ENCODE measurements around the gene CYP4A22.

DNA sequence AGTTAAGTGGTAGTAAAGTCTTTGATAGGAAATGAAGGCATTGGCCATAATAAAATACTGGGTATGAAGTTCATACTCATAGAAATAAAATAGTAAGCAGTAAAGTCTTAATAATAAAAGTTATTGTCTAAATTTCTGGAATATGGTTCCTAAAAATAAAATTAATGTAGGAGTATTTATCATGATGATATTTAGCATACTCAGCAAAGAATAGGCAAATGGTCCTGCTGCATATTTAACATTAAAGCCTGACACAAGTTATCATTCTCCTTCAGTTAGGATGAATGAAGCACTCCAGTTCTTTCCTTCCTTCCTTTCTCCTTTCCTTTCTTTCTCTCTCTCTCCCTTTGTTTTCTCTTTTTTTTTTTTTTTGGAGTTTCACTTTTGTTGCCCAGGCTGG, 27.3 kb downstream of the CYP4A22 start:
- TF ChIP-seq CTCF (tag by site-specific recombination; IDR thresholded peaks at IDR 0.05): no peak
- no peak for TF ChIP-seq REST (tag by site-specific recombination; IDR thresholded peaks at IDR 0.05)
- TF ChIP-seq ZNF558 (tag by site-specific recombination; IDR thresholded peaks at IDR 0.05): no peak
- no peak for TF ChIP-seq ZFP37 (tag by site-specific recombination; IDR thresholded peaks at IDR 0.05)
- TF ChIP-seq ZNF274 (IDR thresholded peaks at IDR 0.05; ENCODE audit: low read length): no peak
- no peak for TF ChIP-seq ZNF274 (tag by site-specific recombination; IDR thresholded peaks at IDR 0.05; ENCODE audit: borderline replicate concordance)
- no peak for TF ChIP-seq YY1 (tag by site-specific recombination; IDR thresholded peaks at IDR 0.05)
- TF ChIP-seq ZNF114 (tag by site-specific recombination; IDR thresholded peaks at IDR 0.05): no peak
- no peak for TF ChIP-seq ZNF830 (tag by site-specific recombination; IDR thresholded peaks at IDR 0.05; ENCODE audit: low read depth)
- TF ChIP-seq ZNF266 (tag by site-specific recombination; IDR thresholded peaks at IDR 0.05; ENCODE audit: low read depth): no peak
- TF ChIP-seq ZNF24 (tag by site-specific recombination; IDR thresholded peaks at IDR 0.05): no peak
- TF ChIP-seq, protein P1, sequence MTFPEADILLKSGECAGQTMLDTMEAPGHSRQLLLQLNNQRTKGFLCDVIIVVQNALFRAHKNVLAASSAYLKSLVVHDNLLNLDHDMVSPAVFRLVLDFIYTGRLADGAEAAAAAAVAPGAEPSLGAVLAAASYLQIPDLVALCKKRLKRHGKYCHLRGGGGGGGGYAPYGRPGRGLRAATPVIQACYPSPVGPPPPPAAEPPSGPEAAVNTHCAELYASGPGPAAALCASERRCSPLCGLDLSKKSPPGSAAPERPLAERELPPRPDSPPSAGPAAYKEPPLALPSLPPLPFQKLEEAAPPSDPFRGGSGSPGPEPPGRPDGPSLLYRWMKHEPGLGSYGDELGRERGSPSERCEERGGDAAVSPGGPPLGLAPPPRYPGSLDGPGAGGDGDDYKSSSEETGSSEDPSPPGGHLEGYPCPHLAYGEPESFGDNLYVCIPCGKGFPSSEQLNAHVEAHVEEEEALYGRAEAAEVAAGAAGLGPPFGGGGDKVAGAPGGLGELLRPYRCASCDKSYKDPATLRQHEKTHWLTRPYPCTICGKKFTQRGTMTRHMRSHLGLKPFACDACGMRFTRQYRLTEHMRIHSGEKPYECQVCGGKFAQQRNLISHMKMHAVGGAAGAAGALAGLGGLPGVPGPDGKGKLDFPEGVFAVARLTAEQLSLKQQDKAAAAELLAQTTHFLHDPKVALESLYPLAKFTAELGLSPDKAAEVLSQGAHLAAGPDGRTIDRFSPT (tag by site-specific recombination; IDR thresholded peaks at IDR 0.05): no peak
